H1 (cell line): Measurements from ENCODE around the gene TBC1D23. TPM values are rescaled to one million over a fixed set of nuclear protein-coding genes. Genes with fewer than 3 reads are reported as not detected.

Source experiments
- CTCF ChIA-PET: fragments of 300-600 bp; sonication (Branson Sonifier 250); formaldehyde crosslinking; loops from one replicate; lab custom pipeline; 2021; ENCODE audit not compliant: partially characterized antibody; lab: Charles Lee
- POLR2A ChIA-PET: fragments of 300-600 bp; sonication (Branson Sonifier 250); formaldehyde crosslinking; loops from one replicate; lab custom pipeline; 2021; ENCODE audit warnings: inconsistent platforms; ENCODE audit not compliant: partially characterized antibody; lab: Charles Lee
- DNase-seq, 2 experiments: peaks; one replicate each; pipeline versions ENCODE4 v3.0.0 to v3.0.0-alpha.2; 2010 to 2022; ENCODE audit warnings: low spot score in 2 of 2, low read depth in 1 of 2, mixed read lengths in 1 of 2
- FAIRE-seq: peaks from 2 replicates; lab custom pipeline; 2011; peaks lifted over from hg19 to GRCh38; lab: Jason Lieb, UNC
- H2AFZ ChIP-seq: 2 replicates; pipeline ENCODE4 v1.8.1; 2012; ENCODE audit warnings: low read length, inconsistent platforms
- H2AK5ac ChIP-seq: 2 replicates; pipeline ENCODE4 v1.6.1; 2013; ENCODE audit warnings: low read depth, low read length
- H2BK120ac ChIP-seq: replicated peaks from 2 replicates; pipeline ENCODE3; 2013; ENCODE audit warnings: low read depth, low read length, inconsistent platforms
- H2BK12ac ChIP-seq: 2 replicates; pipeline ENCODE4 v1.6.1; 2013; ENCODE audit warnings: low read depth, low read length
- H2BK15ac ChIP-seq: 2 replicates; pipeline ENCODE4 v1.6.1; 2013; ENCODE audit warnings: low read length
- H2BK20ac ChIP-seq: 2 replicates; pipeline ENCODE4 v1.6.1; 2013; ENCODE audit warnings: low read length
- H2BK5ac ChIP-seq: 2 replicates; pipeline ENCODE4 v1.6.1; 2013; ENCODE audit warnings: low read depth, low read length
- H3K14ac ChIP-seq: 2 replicates; pipeline ENCODE4 v1.6.1; 2013; ENCODE audit warnings: inconsistent platforms; ENCODE audit not compliant: insufficient read length
- H3K18ac ChIP-seq: 2 replicates; pipeline ENCODE4 v1.6.1; 2013; ENCODE audit warnings: low read length; ENCODE audit errors: extremely low read depth
- H3K23ac ChIP-seq: 2 replicates; pipeline ENCODE4 v1.6.1; 2013; ENCODE audit warnings: inconsistent platforms; ENCODE audit not compliant: insufficient read length
- H3K23me2 ChIP-seq: 2 replicates; pipeline ENCODE4 v1.6.1; 2013; ENCODE audit warnings: low read depth, low read length
- H3K27ac ChIP-seq: 2 replicates; pipeline ENCODE4 v1.6.1; 2011; ENCODE audit warnings: low read depth, low read length, inconsistent platforms
- H3K27me3 ChIP-seq, 4 experiments: replicated peaks in 1 of 4; 1 replicate in 1 of 4; 2 replicates in 3 of 4; pipeline versions ENCODE4 v1.6.1 to v1.8.1; 2011 to 2013; ENCODE audit warnings: low read length in 3 of 4, mild to moderate bottlenecking in 3 of 4, inconsistent platforms in 2 of 4, mixed read lengths in 2 of 4, moderate library complexity in 1 of 4; ENCODE audit not compliant: control insufficient read depth in 3 of 4, insufficient read depth in 3 of 4; ENCODE audit errors: extremely low read depth in 1 of 4
- H3K36me3 ChIP-seq, 4 experiments: 2 replicates each; pipeline versions ENCODE4 v1.6.1 to v1.8.1; 2011 to 2013; ENCODE audit warnings: mild to moderate bottlenecking in 4 of 4, low read length in 3 of 4, moderate library complexity in 2 of 4, control low read depth in 1 of 4, inconsistent platforms in 1 of 4; ENCODE audit not compliant: insufficient read depth in 4 of 4, control insufficient read depth in 2 of 4
- H3K4ac ChIP-seq: replicated peaks from 2 replicates; pipeline ENCODE3; 2013; ENCODE audit warnings: low read length, low read depth, mixed read lengths, inconsistent platforms; ENCODE audit not compliant: insufficient read length
- H3K4me1 ChIP-seq, 4 experiments: replicated peaks in 1 of 4; 1 replicate in 1 of 4; 2 replicates in 3 of 4; pipeline versions ENCODE4 v1.6.1 to v1.8.1; 2011 to 2013; ENCODE audit warnings: low read length in 3 of 4, inconsistent platforms in 2 of 4, mixed read lengths in 1 of 4; ENCODE audit not compliant: insufficient read depth in 4 of 4, control insufficient read depth in 3 of 4
- H3K4me2 ChIP-seq, 2 experiments: 2 replicates each; pipeline versions ENCODE4 v1.6.1 to v1.8.1; 2011 to 2013; ENCODE audit warnings: low read depth in 2 of 2, low read length in 2 of 2, control low read depth in 1 of 2, inconsistent platforms in 1 of 2, mild to moderate bottlenecking in 1 of 2; ENCODE audit not compliant: insufficient read depth in 1 of 2
- H3K4me3 ChIP-seq, 4 experiments: fragments of 200-600, 300-600 bp in 1 of 4; sonication (generic), shearing (Covaris generic), sonication (Bioruptor Twin) in 1 of 4; 2 replicates each; pipeline versions ENCODE4 v1.5.1 to v1.8.1; 2011 to 2016; ENCODE audit warnings: low read length in 4 of 4, low read depth in 3 of 4, control low read depth in 2 of 4, inconsistent platforms in 2 of 4, mild to moderate bottlenecking in 2 of 4, mixed read lengths in 1 of 4, moderate library complexity in 1 of 4; ENCODE audit not compliant: insufficient read depth in 2 of 4; ENCODE audit errors: extremely low read depth in 1 of 4
- H3K56ac ChIP-seq: replicated peaks from 2 replicates; pipeline ENCODE3; 2013; ENCODE audit warnings: low read depth, mild to moderate bottlenecking, mixed read lengths, low read length, inconsistent platforms; ENCODE audit not compliant: insufficient read length
- H3K79me1 ChIP-seq: 2 replicates; pipeline ENCODE4 v1.6.1; 2013; ENCODE audit warnings: low read depth, low read length, control low read depth
- H3K79me2 ChIP-seq, 2 experiments: 2 replicates each; pipeline versions ENCODE4 v1.6.1 to v1.8.1; 2012 to 2013; ENCODE audit warnings: low read length in 2 of 2, mild to moderate bottlenecking in 2 of 2, inconsistent platforms in 1 of 2; ENCODE audit not compliant: insufficient read depth in 2 of 2, control insufficient read depth in 1 of 2
- H3K9ac ChIP-seq, 4 experiments: replicated peaks in 1 of 4; 1 replicate in 1 of 4; 2 replicates in 3 of 4; pipeline versions ENCODE4 v1.6.1 to v1.8.1; 2011 to 2013; ENCODE audit warnings: low read depth in 3 of 4, low read length in 3 of 4, control low read depth in 2 of 4, mild to moderate bottlenecking in 2 of 4, moderate library complexity in 2 of 4, inconsistent platforms in 1 of 4; ENCODE audit errors: extremely low read depth in 1 of 4
- H3K9me3 ChIP-seq, 2 experiments: 2 replicates each; pipeline versions ENCODE4 v1.6.1 to v1.8.1; 2012 to 2013; ENCODE audit warnings: mild to moderate bottlenecking in 2 of 2, moderate library complexity in 2 of 2, control low read depth in 1 of 2, inconsistent platforms in 1 of 2, low read depth in 1 of 2, low read length in 1 of 2, mixed read lengths in 1 of 2; ENCODE audit not compliant: insufficient read depth in 2 of 2
- H4K20me1 ChIP-seq, 2 experiments: replicated peaks in 1 of 2; 2 replicates each; pipeline versions ENCODE3 to v1.8.1; 2011 to 2013; ENCODE audit warnings: inconsistent platforms in 2 of 2, low read length in 2 of 2, mild to moderate bottlenecking in 1 of 2; ENCODE audit not compliant: insufficient read depth in 2 of 2, control insufficient read depth in 1 of 2
- H4K5ac ChIP-seq: 2 replicates; pipeline ENCODE4 v1.6.1; 2013; ENCODE audit warnings: low read length, low read depth, mixed read lengths, inconsistent platforms; ENCODE audit not compliant: insufficient read length
- H4K8ac ChIP-seq: 2 replicates; pipeline ENCODE4 v1.8.0; 2013; ENCODE audit warnings: mild to moderate bottlenecking, moderate library complexity, low read length, inconsistent platforms; ENCODE audit not compliant: insufficient read depth; ENCODE audit errors: extremely low read depth
- H4K91ac ChIP-seq: replicated peaks from 2 replicates; pipeline ENCODE3; 2013; ENCODE audit warnings: low read length, mixed read lengths, inconsistent platforms; ENCODE audit not compliant: insufficient read length
- CEBPB ChIP-seq: IDR thresholded peaks from 2 replicates; pipeline ENCODE4 v1.6.1; 2012; ENCODE audit warnings: low read depth, low read length
- GTF2F1 ChIP-seq: IDR thresholded peaks from 2 replicates; pipeline ENCODE4 v1.6.1; 2012; ENCODE audit warnings: low read depth, low read length, improper control_type of control experiment, borderline replicate concordance
- HDAC2 ChIP-seq, 2 experiments: fragments of 300-600 bp in 1 of 2; sonication (generic) in 1 of 2; IDR thresholded peaks; 2 replicates each; pipeline ENCODE4 v1.6.1; 2011 to 2012; ENCODE audit warnings: low read depth in 2 of 2, low read length in 2 of 2, mild to moderate bottlenecking in 2 of 2, moderate library complexity in 2 of 2, borderline replicate concordance in 1 of 2, inconsistent platforms in 1 of 2
- JUN ChIP-seq: IDR thresholded peaks from 2 replicates; pipeline ENCODE4 v1.6.1; 2011; ENCODE audit warnings: low read depth, mild to moderate bottlenecking, improper control_type of control experiment, low read length
- RAD21 ChIP-seq, 2 experiments: IDR thresholded peaks in 1 of 2; conservative IDR thresholded peaks in 1 of 2; 2 replicates each; pipeline ENCODE4 v1.6.1; 2011; ENCODE audit warnings: low read depth in 2 of 2, low read length in 2 of 2, improper control_type of control experiment in 1 of 2, inconsistent platforms in 1 of 2, mild to moderate bottlenecking in 1 of 2, moderate library complexity in 1 of 2
- RBBP5 ChIP-seq: IDR thresholded peaks from 2 replicates; pipeline ENCODE4 v1.7.1; 2012; ENCODE audit warnings: low read depth, mild to moderate bottlenecking, inconsistent platforms, low read length, moderate library complexity, borderline replicate concordance
- RFX5 ChIP-seq: IDR thresholded peaks from 2 replicates; pipeline ENCODE4 v1.6.1; 2011; ENCODE audit warnings: low read depth, low read length, improper control_type of control experiment, borderline replicate concordance
- RNF2 ChIP-seq: fragments of 200-900, 300-1000 bp; sonication (generic); IDR thresholded peaks from 2 replicates; pipeline ENCODE4 v1.7.1; 2016; ENCODE audit warnings: borderline replicate concordance, low read depth, mild to moderate bottlenecking, antibody characterized with exemption, low read length; ENCODE audit not compliant: poor library complexity, severe bottlenecking; ENCODE audit errors: missing control alignments
- SIN3A ChIP-seq, 2 experiments: IDR thresholded peaks in 1 of 2; conservative IDR thresholded peaks in 1 of 2; 2 replicates each; pipeline ENCODE4 v1.6.1; 2011 to 2012; ENCODE audit warnings: low read length in 2 of 2, improper control_type of control experiment in 1 of 2, low read depth in 1 of 2, mild to moderate bottlenecking in 1 of 2
- TEAD4 ChIP-seq: IDR thresholded peaks from 2 replicates; pipeline ENCODE4 v1.6.1; 2012; ENCODE audit warnings: low read depth, low read length, inconsistent platforms, mixed read lengths
- WGBS, 2 experiments: shearing (Covaris generic) in 1 of 2; methylation state at CpG; one replicate each; pipeline versions ENCODE4 v1.1.6 to v1.1.7; 2013 to 2015; ENCODE audit warnings: low lambda C conversion rate in 2 of 2, mixed read lengths in 2 of 2, inconsistent platforms in 1 of 2, low coverage in 1 of 2, missing lambda C conversion rate in 1 of 2; ENCODE audit not compliant: insufficient replicate concordance in 2 of 2, insufficient coverage in 1 of 2, insufficient read length in 1 of 2; ENCODE audit errors: extremely low coverage in 1 of 2, missing lambda C conversion rate in 1 of 2; 5-methylcytosine and 5-hydroxymethylcytosine counted together
- polyA plus RNA-seq, 7 experiments: library from polyadenylated mRNA; depleted of rRNA in 3 of 7; stranded (reverse) in 5 of 7; unstranded in 2 of 7; fragments of >200 nt in 5 of 7; fragments of 200-250 nt in 2 of 7; gene quantifications; 1 replicate in 5 of 7; 2 replicates in 1 of 7; 4 replicates in 1 of 7; pipeline versions ENCODE4 v1.2.1 to v1.2.3, GENCODE V29; 2011 to 2013; ENCODE audit warnings: missing spikeins in 2 of 7, mixed read lengths in 2 of 7
- total RNA-seq: library from RNA; stranded (reverse); fragmentation: NEBNext Ultra II Directional; extraction: Animal tissue kit (Norgen Biotek cat#: 25700); gene quantifications from 2 replicates; pipeline ENCODE4 v1.2.1, GENCODE V29; 2021
- TF ChIP-seq, protein P1 (sequence below): IDR thresholded peaks from 2 replicates; pipeline ENCODE4 v1.6.1; 2012; ENCODE audit warnings: low read length, inconsistent platforms

Gene TBC1D23
- total and polyA plus RNA-seq, 2 of the 8 experiments (the other 6 are each of a cell fraction or from before 2014, with no cell fraction given) = 6.4 to 29.3 TPM

GRCh38 chr3:100361897-100362296 is 101.1 kb downstream of the TBC1D23 start:
- Histone ChIP-seq H3K23me2 (no peaks in the 10 kb centered on the region), H3K4me3 (no peak overlapping the region), H2BK5ac (no peak overlapping the region), H3K56ac (no peak overlapping the region), H3K9ac (no peak overlapping the region), H3K4ac (no peak overlapping the region), H3K18ac (no peak overlapping the region), H3K23ac (no peak overlapping the region), H4K91ac (no peak overlapping the region), H2BK15ac (no peak overlapping the region), H3K27ac (no peak overlapping the region), H2AFZ (no peak overlapping the region), H2AK5ac (no peak overlapping the region), H3K4me1 (no peaks in the 10 kb centered on the region), H2BK20ac (no peak overlapping the region), H3K4me2 (no peak overlapping the region), H3K9me3 (no peaks in the 10 kb centered on the region; a peak in 1 of 4 replicates), H3K79me2 (no peaks in the 10 kb centered on the region), H4K20me1 (no peaks in the 10 kb centered on the region), H3K14ac (no peak overlapping the region), H3K36me3 (peaks cover 0 to 35% (median 19%) of the 10 kb centered on the region in 4 experiments; a peak in 5 of 8 replicates), H2BK12ac (no peak overlapping the region), H2BK120ac (no peak overlapping the region), H4K8ac (no peak overlapping the region), H3K27me3 (no peaks in the 10 kb centered on the region), H4K5ac (no peak overlapping the region), H3K79me1 (no peaks in the 10 kb centered on the region)
- FAIRE-seq (no peak), DNase-seq (no peak)
- CTCF ChIA-PET = no interaction called here
- 81% methylated on average over 1 of the region's 1 CpG; no CpG with 5 or more reads in 1 of the 2 experiments for WGBS, 2 experiments
- POLR2A ChIA-PET = no interaction called here
- TF ChIP-seq, protein P1, sequence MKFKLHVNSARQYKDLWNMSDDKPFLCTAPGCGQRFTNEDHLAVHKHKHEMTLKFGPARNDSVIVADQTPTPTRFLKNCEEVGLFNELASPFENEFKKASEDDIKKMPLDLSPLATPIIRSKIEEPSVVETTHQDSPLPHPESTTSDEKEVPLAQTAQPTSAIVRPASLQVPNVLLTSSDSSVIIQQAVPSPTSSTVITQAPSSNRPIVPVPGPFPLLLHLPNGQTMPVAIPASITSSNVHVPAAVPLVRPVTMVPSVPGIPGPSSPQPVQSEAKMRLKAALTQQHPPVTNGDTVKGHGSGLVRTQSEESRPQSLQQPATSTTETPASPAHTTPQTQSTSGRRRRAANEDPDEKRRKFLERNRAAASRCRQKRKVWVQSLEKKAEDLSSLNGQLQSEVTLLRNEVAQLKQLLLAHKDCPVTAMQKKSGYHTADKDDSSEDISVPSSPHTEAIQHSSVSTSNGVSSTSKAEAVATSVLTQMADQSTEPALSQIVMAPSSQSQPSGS = no peak
- TF ChIP-seq JUN = no peak
- TF ChIP-seq CEBPB = no peak
- TF ChIP-seq TEAD4 = no peak
- no peak for TF ChIP-seq RBBP5
- TF ChIP-seq GTF2F1 = no peak
- no peak for TF ChIP-seq RFX5
- TF ChIP-seq RAD21 (IDR thresholded peaks at IDR 0.05 in 1 of 2, conservative IDR thresholded peaks at IDR 0.05 in 1 of 2; ENCODE audit: low read depth in 2 of 2, low read length in 2 of 2) = no peak
- no peak for TF ChIP-seq RNF2
- TF ChIP-seq HDAC2 (IDR thresholded peaks at IDR 0.05; ENCODE audit: borderline replicate concordance in 1 of 2, low read depth in 2 of 2, low read length in 2 of 2) = no peak
- TF ChIP-seq SIN3A (conservative IDR thresholded peaks at IDR 0.05 in 1 of 2, IDR thresholded peaks at IDR 0.05 in 1 of 2; ENCODE audit: low read depth in 1 of 2, low read length in 2 of 2) = no peak
